ENCODE results near the gene ZNF516.

- no peak for TF ChIP-seq POLR2AphosphoS5 (IDR thresholded peaks at IDR 0.05)
- TF ChIP-seq CTCF (IDR thresholded peaks at IDR 0.05) = no peak
- TF ChIP-seq POLR2A (IDR thresholded peaks at IDR 0.05) = no peak
These were observed 8.5 kb downstream of the ZNF516 start for GRCh38 chr18:76486574-76486973.
